Amygdala (tissue), 56 donors: ENCODE measurements around the gene EIPR1.
"Not testable (repeated sequence)": the region's sequence is repeated elsewhere in the genome, so short reads cannot be mapped to it uniquely, and the experiment has no call there.

ENCODE experiments used
- DNase-seq, 56 donors: peaks; one replicate each; lab custom pipeline; 2025; lab: John Stamatoyannopoulos, UW

Gene EIPR1

DNA sequence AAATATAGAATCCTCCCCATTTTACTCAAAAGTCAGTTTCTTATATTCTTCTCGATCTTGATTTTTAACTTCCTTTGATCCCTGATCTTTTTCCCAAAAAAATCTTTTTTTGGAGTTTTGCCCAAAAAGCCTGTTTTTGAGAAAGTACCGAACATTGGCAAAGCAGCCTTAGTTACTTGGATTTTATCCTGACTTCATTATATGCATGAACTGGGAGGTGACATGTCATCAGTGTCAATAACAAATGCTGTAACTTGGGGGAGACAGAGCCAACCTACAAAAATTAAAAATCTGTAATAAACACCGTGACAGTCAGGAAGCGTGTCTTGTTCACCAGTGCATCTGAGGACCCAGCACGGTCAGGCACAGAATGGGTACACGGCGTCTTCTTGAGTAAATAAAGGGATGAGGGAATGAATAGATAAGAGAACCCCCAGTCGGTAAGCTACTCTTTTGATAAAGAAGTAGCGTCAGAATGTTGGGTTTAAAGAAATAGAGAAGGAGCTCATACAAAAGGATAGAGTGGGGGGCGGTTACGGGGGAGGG lies 26.8 kb upstream of the EIPR1 start:
- no peak for DNase-seq

DNA sequence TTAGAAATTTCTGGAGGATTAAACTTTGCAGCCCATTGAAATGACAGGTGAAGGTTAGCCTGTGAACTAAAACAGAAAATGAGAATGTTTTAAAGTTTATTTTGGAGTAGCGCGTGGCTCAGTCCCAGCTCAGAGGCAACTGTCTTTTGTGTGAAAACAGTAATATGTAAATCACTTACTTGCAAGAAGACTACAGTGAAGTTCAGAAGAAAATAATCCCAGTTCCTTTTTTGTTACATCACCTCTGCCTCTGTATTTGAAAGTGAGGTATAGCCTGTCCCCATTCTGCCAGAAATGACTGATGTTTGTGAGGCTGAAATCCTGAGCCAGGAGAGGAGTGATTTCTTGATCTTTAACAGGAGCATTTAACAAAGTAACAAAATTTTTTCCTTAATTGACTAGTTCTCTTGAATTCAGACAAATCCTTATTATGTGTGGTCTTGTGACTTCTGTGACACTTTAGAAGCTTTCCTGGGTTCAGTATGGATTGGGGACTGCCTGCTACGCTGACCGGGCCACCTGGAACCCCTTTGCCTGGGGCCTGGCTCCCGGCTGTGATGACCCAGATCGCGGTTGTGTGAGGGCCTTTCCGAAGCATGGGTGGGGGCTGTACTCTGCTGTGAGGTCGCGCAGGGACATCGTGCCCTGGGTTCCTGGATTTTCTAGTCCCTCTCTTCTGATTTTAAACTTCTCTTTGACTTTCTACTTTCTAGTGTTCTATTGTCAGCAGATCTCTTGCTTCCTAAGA lies 26.1 kb upstream of the EIPR1 start:
- DNase-seq = no peak

DNA sequence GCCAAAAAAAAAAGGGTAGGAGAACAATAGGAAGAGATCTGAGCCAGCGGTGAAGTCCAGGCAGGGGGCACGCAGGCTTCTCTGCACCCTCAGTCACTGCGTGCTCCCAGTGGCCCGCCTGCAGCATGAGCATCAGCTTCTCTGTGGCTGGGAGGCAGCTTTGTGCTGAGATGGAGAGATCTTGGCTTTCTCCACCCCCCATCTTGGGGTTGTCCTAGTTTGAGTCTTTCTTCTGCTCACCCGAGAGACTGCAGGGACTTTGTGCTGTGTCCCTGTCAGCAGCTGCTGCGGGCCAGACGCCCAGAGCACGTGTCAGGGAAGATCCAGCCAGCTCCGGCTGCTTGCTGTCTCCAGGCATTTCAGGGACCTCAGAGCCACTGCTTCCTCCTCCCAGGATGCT lies 22.2 kb upstream of the EIPR1 start:
- DNase-seq = peak in 54 of 56 donors; percentile 19 to 90 (median 74)

DNA sequence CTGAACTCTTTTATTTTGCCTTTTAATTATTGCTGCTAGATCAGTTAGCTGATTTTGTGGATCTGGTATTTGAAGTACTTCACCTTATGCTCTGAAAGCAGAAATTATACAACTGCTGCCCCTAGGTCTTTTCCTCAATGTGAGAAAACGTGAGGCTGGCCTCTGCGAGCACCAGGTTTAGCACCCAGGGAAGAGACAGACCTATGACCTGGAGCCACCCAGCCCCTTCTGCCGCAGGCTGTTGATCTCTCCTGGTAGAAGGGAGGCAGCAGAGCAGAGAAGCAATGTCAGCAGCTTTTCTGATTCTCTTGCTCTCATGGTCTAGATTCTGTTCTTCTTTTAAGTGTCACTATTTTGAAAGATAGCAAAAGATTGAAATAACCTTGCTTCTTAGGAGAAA lies 21.8 kb upstream of the EIPR1 start:
- DNase-seq = peak in 1 of 56 donors; percentile 40

- DNase-seq = no peak
These were observed 21.2 kb upstream of the EIPR1 start for GRCh38 chr2:3398857-3399256.

DNA sequence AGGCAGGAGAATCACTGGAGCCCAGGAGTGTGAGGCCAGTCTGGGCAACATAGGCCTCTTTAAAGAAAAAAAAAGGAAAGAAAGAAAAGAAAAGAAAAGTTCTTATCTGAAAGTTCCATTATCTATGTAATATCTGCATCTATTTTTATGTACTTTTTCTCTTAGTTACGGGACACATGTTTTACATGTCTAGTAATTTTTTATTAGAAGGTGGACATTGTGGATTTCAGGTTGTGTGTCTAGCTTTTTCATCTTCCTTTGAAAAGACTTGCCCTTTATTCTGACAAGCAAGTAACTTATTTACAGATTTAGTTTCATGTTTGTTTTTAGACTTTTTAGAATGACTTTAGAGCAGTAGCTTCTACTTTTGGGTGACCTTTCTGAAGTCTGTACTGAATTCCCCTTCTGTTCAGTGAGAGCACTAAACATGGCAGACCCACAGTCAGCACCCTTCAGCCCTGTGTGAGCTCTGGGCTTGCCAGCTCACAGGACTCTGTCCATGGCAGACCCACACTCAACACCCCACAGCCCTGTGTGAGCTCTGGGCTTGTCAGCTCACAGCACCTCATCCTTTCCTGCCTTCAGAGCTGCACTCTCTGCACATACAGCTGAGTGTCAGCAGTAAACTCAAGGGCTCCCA lies 19.4 kb upstream of the EIPR1 start:
- no peak for DNase-seq

DNA sequence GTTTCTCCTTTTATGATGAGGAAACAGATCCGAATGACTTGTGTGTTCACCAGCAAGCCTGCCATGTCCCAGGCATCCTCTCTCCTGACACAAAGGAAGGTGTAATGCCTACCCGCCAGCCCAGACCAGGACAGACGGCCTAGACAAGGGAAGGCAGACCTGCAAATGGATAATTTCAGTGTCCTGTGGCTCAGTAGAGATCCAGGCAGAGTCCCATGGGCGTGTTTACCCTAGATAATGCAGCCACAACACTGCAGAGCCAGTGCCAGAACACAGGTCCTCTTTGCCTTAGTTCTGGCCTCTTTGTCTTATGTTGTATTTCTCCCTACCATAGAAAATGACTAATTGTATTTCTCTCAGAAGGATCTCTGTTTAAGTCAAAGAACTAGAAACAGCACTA lies 14.6 kb upstream of the EIPR1 start:
- DNase-seq = no peak

GRCh38 chr2:3390041-3390440 lies 12.4 kb upstream of the EIPR1 start:
- no peak for DNase-seq

- no peak for DNase-seq
These were observed 11.6 kb upstream of the EIPR1 start for GRCh38 chr2:3389193-3389592.

- no peak for DNase-seq
These were observed 10.8 kb upstream of the EIPR1 start for GRCh38 chr2:3388412-3388738.

GRCh38 chr2:3387644-3388411 lies 10.2 kb upstream of the EIPR1 start:
- no peak for DNase-seq

DNA sequence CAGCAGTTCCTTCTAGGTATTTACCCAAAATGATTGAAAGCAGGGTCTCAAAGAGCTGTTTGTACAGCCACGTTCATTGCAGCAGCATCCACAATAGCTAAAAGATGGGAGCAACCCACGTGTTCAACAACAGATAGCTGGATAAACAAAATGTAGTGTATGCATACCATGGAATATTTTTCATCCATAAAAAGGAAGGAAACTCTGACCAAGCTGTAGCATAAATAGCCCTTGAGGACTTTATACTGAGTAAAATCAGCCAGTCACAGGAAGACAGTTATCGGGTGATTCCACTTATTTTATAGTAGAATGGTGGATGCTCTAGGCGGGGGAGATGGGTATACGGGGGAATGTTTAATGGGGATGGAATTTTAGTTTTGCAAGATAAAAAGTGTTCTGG lies 9.4 kb upstream of the EIPR1 start:
- no peak for DNase-seq

- DNase-seq = no peak
These were observed 8.9 kb upstream of the EIPR1 start for GRCh38 chr2:3386448-3386958.

DNA sequence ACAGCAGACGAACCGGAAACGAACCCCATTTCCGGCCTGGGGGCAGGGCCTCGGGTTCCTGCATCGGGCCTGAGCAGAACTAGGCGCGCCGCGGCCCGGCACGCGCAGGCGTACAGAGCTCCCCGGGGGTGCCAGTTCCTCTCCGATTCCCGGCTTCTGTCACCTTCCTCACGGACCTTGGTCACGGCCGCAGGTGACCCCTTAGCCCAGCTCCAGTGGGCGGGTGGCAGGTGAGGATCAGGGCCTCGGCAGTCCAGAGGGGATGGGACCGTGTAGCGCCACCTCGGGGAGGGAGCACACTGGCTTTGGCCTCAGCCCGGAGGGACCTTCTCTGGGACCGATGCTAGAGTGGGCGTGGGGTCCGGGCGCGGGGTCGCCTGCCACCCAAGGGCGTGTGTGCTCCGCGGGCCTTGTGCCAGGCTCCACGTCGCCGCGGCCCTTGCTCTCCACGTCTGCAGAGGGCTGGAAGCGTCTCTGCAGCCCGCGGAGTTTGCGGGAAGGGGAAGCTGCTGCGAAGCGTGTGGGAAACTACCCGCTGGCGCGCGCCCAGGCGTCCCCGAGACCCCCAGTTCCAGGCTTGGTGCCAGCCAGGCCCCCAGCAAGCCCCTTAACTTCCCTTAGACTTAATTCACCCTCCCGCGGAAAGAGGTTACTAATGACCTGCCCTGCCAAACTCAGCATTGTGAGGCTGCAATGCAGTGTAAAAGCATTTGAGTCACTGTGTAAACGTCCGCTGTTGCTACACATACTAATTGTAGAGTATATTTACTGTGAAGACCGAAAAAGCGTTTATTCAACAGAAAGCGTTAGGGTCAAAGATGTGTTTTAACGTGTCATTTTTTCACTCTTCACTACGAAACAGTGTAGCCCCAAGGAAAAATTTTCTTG lies 2.3 kb upstream of the EIPR1 start, which contains the start of gene TRAPPC12:
TSS of gene TRAPPC12 (plus strand) at position 48 of the 888 bp plus-strand sequence. CDS start 7,930 bp downstream, outside the sequence.
- peak; percentile 45 to 94 (median 84) for DNase-seq

- no peak for DNase-seq
These were observed 1.7 kb upstream of the EIPR1 start for GRCh38 chr2:3379339-3379646.

DNA sequence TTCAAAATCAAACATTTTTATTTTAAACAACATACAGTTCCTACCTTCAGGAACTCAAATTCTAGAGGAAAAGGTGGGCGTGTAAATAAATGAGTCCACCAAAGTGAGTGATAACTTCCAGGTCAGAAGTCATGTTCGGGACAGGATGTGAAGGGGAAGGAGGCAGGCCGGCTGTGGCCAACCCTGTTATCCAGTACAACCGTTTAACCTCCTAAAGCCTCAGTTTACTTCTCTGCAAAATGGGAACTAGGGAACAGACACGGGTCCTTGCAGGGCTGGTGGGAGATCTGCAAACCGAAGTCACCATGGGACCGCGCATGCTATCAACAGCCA lies 373 bp downstream of the EIPR1 start:
- DNase-seq = peak in 1 of 56 donors; percentile 49

DNA sequence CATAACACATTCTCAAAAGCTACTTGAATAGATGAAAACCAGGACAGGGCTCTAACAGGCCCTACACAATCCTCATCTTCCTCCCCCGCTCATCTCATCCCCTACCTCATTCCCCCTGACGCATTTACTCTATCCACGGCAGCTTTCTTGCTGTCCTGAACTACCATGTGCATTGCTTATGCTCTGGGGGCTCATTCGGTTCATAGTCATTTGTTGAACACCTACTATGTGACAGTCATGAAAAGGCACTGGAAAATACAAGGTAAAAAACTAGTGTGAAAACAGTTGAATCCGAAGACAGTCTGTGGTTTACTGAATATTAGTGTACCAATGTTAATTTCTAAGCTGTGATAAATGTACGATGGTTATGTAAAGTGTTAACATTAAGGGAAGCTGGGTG lies 797 bp downstream of the EIPR1 start:
- DNase-seq = no peak

- not testable (repeated sequence) for DNase-seq
These were observed 8.1 kb downstream of the EIPR1 start for GRCh38 chr2:3369340-3370181.

GRCh38 chr2:3368261-3368722 lies 9.3 kb downstream of the EIPR1 start:
- DNase-seq = no peak
